Right atrium auricular region (tissue), 2 donors: Measurements from ENCODE around the gene TMEM132A. TPM values are rescaled to one million over a fixed set of nuclear protein-coding genes. Genes with fewer than 3 reads are reported as not detected.

ENCODE experiments used
- DNase-seq: peaks from one replicate; pipeline ENCODE4 v3.0.0-alpha.2; 2019; ENCODE audit warnings: low spot score
- H3K27ac ChIP-seq, 2 donors: fragments of 200-600 bp; sonication (generic); 1 replicate in 1 of 2; 2 replicates in 1 of 2; pipeline ENCODE4 v1.5.1; 2016 to 2019
- H3K27me3 ChIP-seq, 2 donors: fragments of 200-600 bp; sonication (generic); one replicate each; pipeline versions ENCODE4 v1.5.1 to v1.6.0; 2017 to 2019
- H3K36me3 ChIP-seq: fragments of 200-600 bp; sonication (generic); one replicate; pipeline ENCODE4 v1.5.1; 2016
- H3K4me1 ChIP-seq, 2 donors: fragments of 200-600 bp; sonication (generic); one replicate each; pipeline versions ENCODE4 v1.5.1 to v1.6.0; 2017 to 2019
- H3K4me3 ChIP-seq, 2 donors: fragments of 200-600 bp; sonication (generic); 1 replicate in 1 of 2; 2 replicates in 1 of 2; pipeline ENCODE4 v1.5.1; 2017 to 2019; ENCODE audit warnings: mild to moderate bottlenecking in 1 of 2, moderate library complexity in 1 of 2
- H3K9me3 ChIP-seq, 2 donors: fragments of 200-600 bp; sonication (generic); one replicate each; pipeline ENCODE4 v1.5.1; 2019
- total RNA-seq, 2 donors: library from RNA; depleted of rRNA; stranded (reverse); fragments of >200 nt; gene quantifications; one replicate each; pipeline ENCODE4 v1.1.0, GENCODE V29; 2016
- TF ChIP-seq, protein P1 (sequence below), 2 donors: fragments of 200-600 bp; sonication (generic); IDR thresholded peaks; one replicate each; pipeline ENCODE4 v1.5.1; 2019; ENCODE audit warnings: antibody characterized with exemption in 2 of 2

Gene TMEM132A
- total RNA-seq, 2 donors from 2014 or later, result 7.5 to 8.4 TPM

GRCh38 chr11:60921259-60921658 is 3.0 kb upstream of the TMEM132A start:
- TF ChIP-seq, protein P1, sequence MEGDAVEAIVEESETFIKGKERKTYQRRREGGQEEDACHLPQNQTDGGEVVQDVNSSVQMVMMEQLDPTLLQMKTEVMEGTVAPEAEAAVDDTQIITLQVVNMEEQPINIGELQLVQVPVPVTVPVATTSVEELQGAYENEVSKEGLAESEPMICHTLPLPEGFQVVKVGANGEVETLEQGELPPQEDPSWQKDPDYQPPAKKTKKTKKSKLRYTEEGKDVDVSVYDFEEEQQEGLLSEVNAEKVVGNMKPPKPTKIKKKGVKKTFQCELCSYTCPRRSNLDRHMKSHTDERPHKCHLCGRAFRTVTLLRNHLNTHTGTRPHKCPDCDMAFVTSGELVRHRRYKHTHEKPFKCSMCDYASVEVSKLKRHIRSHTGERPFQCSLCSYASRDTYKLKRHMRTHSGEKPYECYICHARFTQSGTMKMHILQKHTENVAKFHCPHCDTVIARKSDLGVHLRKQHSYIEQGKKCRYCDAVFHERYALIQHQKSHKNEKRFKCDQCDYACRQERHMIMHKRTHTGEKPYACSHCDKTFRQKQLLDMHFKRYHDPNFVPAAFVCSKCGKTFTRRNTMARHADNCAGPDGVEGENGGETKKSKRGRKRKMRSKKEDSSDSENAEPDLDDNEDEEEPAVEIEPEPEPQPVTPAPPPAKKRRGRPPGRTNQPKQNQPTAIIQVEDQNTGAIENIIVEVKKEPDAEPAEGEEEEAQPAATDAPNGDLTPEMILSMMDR (IDR thresholded peaks at IDR 0.05), result no peak
- Histone ChIP-seq H3K36me3 (peaks cover 38% of the 10 kb centered on the region), H3K4me1 (peaks cover 0 to 59% of the 10 kb centered on the region in 2 donors), H3K27me3 (peaks cover 0 to 5% of the 10 kb centered on the region in 2 donors), H3K9me3 (no peaks in the 10 kb centered on the region), H3K4me3 (no peak overlapping the region), H3K27ac (no peak overlapping the region)
- no peak for DNase-seq

- Histone ChIP-seq H3K4me1 (peaks cover 0 to 53% of the 10 kb centered on the region in 2 donors), H3K9me3 (no peaks in the 10 kb centered on the region), H3K36me3 (peaks cover 38% of the 10 kb centered on the region), H3K27ac (no peak overlapping the region), H3K27me3 (peaks cover 0 to 5% of the 10 kb centered on the region in 2 donors), H3K4me3 (no peak overlapping the region)
- TF ChIP-seq, protein P1 (IDR thresholded peaks at IDR 0.05), result no peak
- no peak for DNase-seq
Measured at GRCh38 chr11:60921777-60922335, 2.4 kb upstream of the TMEM132A start.

- Histone ChIP-seq H3K9me3 (no peaks in the 10 kb centered on the region), H3K36me3 (peaks cover 38% of the 10 kb centered on the region), H3K4me3 (no peak overlapping the region), H3K27me3 (peaks cover 0 to 5% of the 10 kb centered on the region in 2 donors), H3K4me1 (peaks cover 0 to 47% of the 10 kb centered on the region in 2 donors), H3K27ac (no peak overlapping the region)
- no peak for DNase-seq
- TF ChIP-seq, protein P1 (IDR thresholded peaks at IDR 0.05), result no peak
Measured at GRCh38 chr11:60922906-60923305, 1.4 kb upstream of the TMEM132A start.

DNA sequence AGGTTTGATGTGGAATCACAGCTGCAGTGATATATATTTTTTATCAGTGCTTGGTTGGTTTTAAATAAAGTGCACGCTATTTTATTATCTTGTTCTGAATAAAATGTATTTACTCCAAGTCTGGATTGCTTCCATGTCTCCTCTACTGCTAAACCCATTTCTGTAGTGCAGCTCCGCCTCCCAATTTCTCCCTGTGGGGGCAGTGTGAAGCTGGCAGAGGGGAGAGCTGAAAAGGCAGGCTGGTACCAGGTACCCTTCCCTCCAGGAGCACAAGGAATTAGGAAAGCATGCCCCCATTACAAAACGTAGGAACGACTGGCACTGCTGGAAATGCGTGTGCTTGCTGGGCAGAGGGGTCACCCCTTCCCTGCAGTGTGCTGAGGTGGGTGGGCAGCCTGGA is 934 bp upstream of the TMEM132A start:
- Histone ChIP-seq H3K4me3 (no peak overlapping the region), H3K4me1 (peaks cover 0 to 43% of the 10 kb centered on the region in 2 donors), H3K9me3 (no peaks in the 10 kb centered on the region), H3K27ac (no peak overlapping the region), H3K27me3 (peaks cover 0 to 5% of the 10 kb centered on the region in 2 donors), H3K36me3 (peaks cover 38% of the 10 kb centered on the region)
- no peak for DNase-seq
- TF ChIP-seq, protein P1 (IDR thresholded peaks at IDR 0.05), result no peak

DNA sequence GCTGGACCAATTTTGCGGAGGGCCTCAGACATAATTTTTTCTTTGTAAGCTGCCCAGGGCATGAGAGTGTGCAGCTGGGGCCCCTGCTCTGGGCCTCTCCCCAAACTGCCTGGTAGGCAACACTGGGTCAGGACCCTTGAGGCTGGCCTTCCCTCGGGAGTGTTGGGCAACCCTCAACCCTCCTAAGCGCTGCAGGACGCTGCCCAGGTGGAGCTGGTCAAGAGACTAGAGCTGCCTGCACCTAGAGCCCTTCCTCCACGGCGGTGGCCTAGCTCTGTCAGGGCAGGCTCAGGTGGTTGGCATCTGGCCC is 505 bp upstream of the TMEM132A start:
- peak overlapping the region; percentile 54 to 78 for H3K4me3 ChIP-seq
- no peak for DNase-seq
- TF ChIP-seq, protein P1 (IDR thresholded peaks at IDR 0.05), result no peak
- H3K27ac ChIP-seq, result peak overlapping the region in 1 of 2 donors; percentile 66
- peaks cover 0 to 5% of the 10 kb centered on the region in 2 donors for H3K27me3 ChIP-seq
- H3K4me1 ChIP-seq, result peaks cover 0 to 38% of the 10 kb centered on the region in 2 donors
- no peaks in the 10 kb centered on the region for H3K9me3 ChIP-seq
- peaks cover 38% of the 10 kb centered on the region for H3K36me3 ChIP-seq
